ENCODE measurements around the gene RUFY1.
"Not testable (repeated sequence)": the region's sequence is repeated elsewhere in the genome, so short reads cannot be mapped to it uniquely, and the experiment has no call there.

Gene RUFY1

GRCh38 chr5:179542170-179542569 is 8.2 kb upstream of the RUFY1 start:
- DNase-seq (ENCODE audit: low spot score), result no peak

- DNase-seq (ENCODE audit: low spot score), result not testable (repeated sequence)
Observed at GRCh38 chr5:179543275-179543674, 7.1 kb upstream of the RUFY1 start.

- no peak for DNase-seq (ENCODE audit: low spot score)
Observed at GRCh38 chr5:179553006-179553405, 2.7 kb downstream of the RUFY1 start.

GRCh38 chr5:179553875-179554274 is 3.5 kb downstream of the RUFY1 start:
- DNase-seq (ENCODE audit: low spot score), result no peak

- DNase-seq (ENCODE audit: low spot score), result no peak
Observed at GRCh38 chr5:179554981-179555380, 4.6 kb downstream of the RUFY1 start.

- not testable (repeated sequence) for DNase-seq (ENCODE audit: low spot score)
Observed at GRCh38 chr5:179558261-179558799, 8.0 kb downstream of the RUFY1 start.

- peak; percentile 35 for DNase-seq (ENCODE audit: low spot score)
Observed at GRCh38 chr5:179558932-179559283, 8.6 kb downstream of the RUFY1 start.

- peak; percentile 97 for DNase-seq (ENCODE audit: low spot score)
Observed at GRCh38 chr5:179559284-179560252, 9.2 kb downstream of the RUFY1 start.

GRCh38 chr5:179564526-179564925 is 14.2 kb downstream of the RUFY1 start:
- no peak for DNase-seq (ENCODE audit: low spot score)

GRCh38 chr5:179568721-179569120 is 18.4 kb downstream of the RUFY1 start:
- DNase-seq (ENCODE audit: low spot score), result no peak

- DNase-seq (ENCODE audit: low spot score), result no peak
Observed at GRCh38 chr5:179572386-179572785, 22.0 kb downstream of the RUFY1 start.

- DNase-seq (ENCODE audit: low spot score), result no peak
Observed at GRCh38 chr5:179577286-179577960, 27.1 kb downstream of the RUFY1 start.

- DNase-seq (ENCODE audit: low spot score), result no peak
Observed at GRCh38 chr5:179585941-179586401, 35.6 kb downstream of the RUFY1 start.

GRCh38 chr5:179588166-179588565 is 37.8 kb downstream of the RUFY1 start:
- no peak for DNase-seq (ENCODE audit: low spot score)

- no peak for DNase-seq (ENCODE audit: low spot score)
Observed at GRCh38 chr5:179595916-179596315, 45.6 kb downstream of the RUFY1 start.

GRCh38 chr5:179596421-179596820 is 46.1 kb downstream of the RUFY1 start:
- DNase-seq (ENCODE audit: low spot score), result no peak

GRCh38 chr5:179599100-179599499 is 48.7 kb downstream of the RUFY1 start:
- DNase-seq (ENCODE audit: low spot score), result no peak

GRCh38 chr5:179599566-179599965 is 49.2 kb downstream of the RUFY1 start:
- no peak for DNase-seq (ENCODE audit: low spot score)

- DNase-seq (ENCODE audit: low spot score), result no peak
Observed at GRCh38 chr5:179599973-179600372, 49.6 kb downstream of the RUFY1 start.

- DNase-seq (ENCODE audit: low spot score), result no peak
Observed at GRCh38 chr5:179601871-179602625, 51.7 kb downstream of the RUFY1 start.

GRCh38 chr5:179603308-179603707 is 53.0 kb downstream of the RUFY1 start:
- DNase-seq (ENCODE audit: low spot score), result no peak

All from HuH-7.5 (cell line).